ENCODE measurements around the gene TFIP11. TPM values are rescaled to one million over a fixed set of nuclear protein-coding genes. Genes with fewer than 3 reads are reported as not detected.

The TFIP11 gene
- total RNA-seq, 2 donors from 2014 or later: 28.4 to 28.9 TPM

GRCh38 chr22:26480611-26480932, 31.7 kb downstream of the TFIP11 start:
- H3K27ac Mint-ChIP-seq: no peak overlapping the region
- H3K4me3 Mint-ChIP-seq: no peak overlapping the region
- H3K27ac ChIP-seq (ENCODE audit: low read depth, low read length): no peak overlapping the region
- WGBS, 2 experiments (ENCODE audit: insufficient coverage in 1 of 2, insufficient read length in 1 of 2): 100% methylated on average over 2 of the region's 2 CpGs; no CpG with 5 or more reads in 1 of the 2 experiments
- TF ChIP-seq, protein P1, sequence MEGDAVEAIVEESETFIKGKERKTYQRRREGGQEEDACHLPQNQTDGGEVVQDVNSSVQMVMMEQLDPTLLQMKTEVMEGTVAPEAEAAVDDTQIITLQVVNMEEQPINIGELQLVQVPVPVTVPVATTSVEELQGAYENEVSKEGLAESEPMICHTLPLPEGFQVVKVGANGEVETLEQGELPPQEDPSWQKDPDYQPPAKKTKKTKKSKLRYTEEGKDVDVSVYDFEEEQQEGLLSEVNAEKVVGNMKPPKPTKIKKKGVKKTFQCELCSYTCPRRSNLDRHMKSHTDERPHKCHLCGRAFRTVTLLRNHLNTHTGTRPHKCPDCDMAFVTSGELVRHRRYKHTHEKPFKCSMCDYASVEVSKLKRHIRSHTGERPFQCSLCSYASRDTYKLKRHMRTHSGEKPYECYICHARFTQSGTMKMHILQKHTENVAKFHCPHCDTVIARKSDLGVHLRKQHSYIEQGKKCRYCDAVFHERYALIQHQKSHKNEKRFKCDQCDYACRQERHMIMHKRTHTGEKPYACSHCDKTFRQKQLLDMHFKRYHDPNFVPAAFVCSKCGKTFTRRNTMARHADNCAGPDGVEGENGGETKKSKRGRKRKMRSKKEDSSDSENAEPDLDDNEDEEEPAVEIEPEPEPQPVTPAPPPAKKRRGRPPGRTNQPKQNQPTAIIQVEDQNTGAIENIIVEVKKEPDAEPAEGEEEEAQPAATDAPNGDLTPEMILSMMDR (conservative IDR thresholded peaks at IDR 0.05): no peak
- H3K9ac ChIP-seq (ENCODE audit: extremely low read depth, low read length, poor library complexity, severe bottlenecking): no peak overlapping the region
- H3K9me3 Mint-ChIP-seq: no peaks in the 10 kb centered on the region
- H3K4me1 ChIP-seq (ENCODE audit: control insufficient read depth, insufficient read depth, low read length): peaks cover 3% of the 10 kb centered on the region
- peaks cover 29% of the 10 kb centered on the region for H3K36me3 Mint-ChIP-seq (ENCODE audit: low read depth)
- no peaks in the 10 kb centered on the region for H3K27me3 ChIP-seq (ENCODE audit: control insufficient read depth, insufficient read depth, low read length, poor library complexity, severe bottlenecking)
- no peaks in the 10 kb centered on the region for H3K9me3 ChIP-seq (ENCODE audit: control insufficient read depth, low read length)
- no peak for DNase-seq
- H3K36me3 ChIP-seq (ENCODE audit: control insufficient read depth, insufficient read depth, low read length): peaks cover 26% of the 10 kb centered on the region
- H3K4me3 ChIP-seq (ENCODE audit: low read length): peak overlapping the region; percentile 50
- H3K27me3 Mint-ChIP-seq (ENCODE audit: insufficient read depth): no peaks in the 10 kb centered on the region
- H3K4me1 Mint-ChIP-seq: peaks cover 37% of the 10 kb centered on the region

DNA sequence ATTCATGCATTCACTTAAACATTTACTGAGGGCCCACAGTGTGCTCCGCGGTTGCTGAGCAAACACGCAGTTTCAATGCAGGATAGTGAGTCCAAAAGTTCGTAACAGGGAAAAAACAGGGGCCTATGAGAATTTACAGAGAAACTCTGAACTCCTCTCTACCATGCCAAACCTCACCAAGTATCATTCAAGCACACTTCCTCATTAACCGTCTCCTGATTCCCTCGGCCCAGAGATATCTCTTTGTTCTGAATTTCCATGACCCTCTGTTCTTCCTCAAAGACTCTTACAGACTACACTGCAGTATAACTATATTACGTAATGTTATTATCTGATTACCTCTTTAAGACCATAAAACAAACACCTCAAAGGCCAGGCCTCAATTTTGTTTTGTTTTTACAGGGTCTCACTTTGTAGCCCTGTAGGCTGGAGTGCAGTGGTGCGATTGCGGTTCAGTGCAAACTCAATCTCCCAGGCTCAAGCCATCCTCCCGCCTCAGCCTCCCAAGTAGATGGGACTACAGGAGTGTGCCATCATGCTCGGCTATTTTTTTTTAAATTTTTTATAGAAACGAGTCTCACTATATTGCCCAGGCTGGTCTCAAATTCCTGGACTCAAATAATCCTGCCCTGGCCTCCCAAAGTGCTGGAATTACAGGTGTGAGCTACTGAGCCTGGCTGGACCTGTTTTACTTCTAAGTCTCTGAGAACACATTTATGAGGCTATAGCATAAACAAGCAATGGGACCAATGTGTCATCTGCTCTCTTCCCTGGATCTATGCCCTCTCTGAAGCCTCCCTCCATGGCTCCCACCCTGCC, 32.3 kb downstream of the TFIP11 start:
- H3K4me3 ChIP-seq (ENCODE audit: low read length): peak overlapping the region; percentile 50
- DNase-seq: no peak
- no peaks in the 10 kb centered on the region for H3K9me3 Mint-ChIP-seq
- H3K9me3 ChIP-seq (ENCODE audit: control insufficient read depth, low read length): no peaks in the 10 kb centered on the region
- H3K36me3 ChIP-seq (ENCODE audit: control insufficient read depth, insufficient read depth, low read length): peaks cover 28% of the 10 kb centered on the region
- peak overlapping the region; percentile 0 for H3K4me3 Mint-ChIP-seq
- no peaks in the 10 kb centered on the region for H3K27me3 ChIP-seq (ENCODE audit: control insufficient read depth, insufficient read depth, low read length, poor library complexity, severe bottlenecking)
- no peak overlapping the region for H3K27ac ChIP-seq (ENCODE audit: low read depth, low read length)
- TF ChIP-seq, protein P1 (conservative IDR thresholded peaks at IDR 0.05): peak; percentile 21
- WGBS, 2 experiments (ENCODE audit: insufficient coverage in 1 of 2, insufficient read length in 1 of 2): 91% methylated on average over 8 to 12 of the region's 12 CpGs
- no peaks in the 10 kb centered on the region for H3K4me1 ChIP-seq (ENCODE audit: control insufficient read depth, insufficient read depth, low read length)
- H3K27ac Mint-ChIP-seq: peak overlapping the region; percentile 2
- peaks cover 30% of the 10 kb centered on the region for H3K36me3 Mint-ChIP-seq (ENCODE audit: low read depth)
- no peak overlapping the region for H3K9ac ChIP-seq (ENCODE audit: extremely low read depth, low read length, poor library complexity, severe bottlenecking)
- no peaks in the 10 kb centered on the region for H3K27me3 Mint-ChIP-seq (ENCODE audit: insufficient read depth)
- H3K4me1 Mint-ChIP-seq: peaks cover 34% of the 10 kb centered on the region

GRCh38 chr22:26479043-26479791, 33.1 kb downstream of the TFIP11 start:
- Mint-ChIP-seq H3K36me3 (ENCODE audit: low read depth) (peaks cover 35% of the 10 kb centered on the region), H3K9me3 (no peaks in the 10 kb centered on the region), H3K27me3 (ENCODE audit: insufficient read depth) (no peaks in the 10 kb centered on the region), H3K4me3 (peak overlapping the region; percentile 0), H3K27ac (peak overlapping the region; percentile 2), H3K4me1 (peaks cover 34% of the 10 kb centered on the region)
- Histone ChIP-seq H3K9me3 (ENCODE audit: control insufficient read depth, low read length) (no peaks in the 10 kb centered on the region), H3K9ac (ENCODE audit: extremely low read depth, low read length, poor library complexity, severe bottlenecking) (no peak overlapping the region), H3K36me3 (ENCODE audit: control insufficient read depth, insufficient read depth, low read length) (peaks cover 36% of the 10 kb centered on the region), H3K27me3 (ENCODE audit: control insufficient read depth, insufficient read depth, low read length, poor library complexity, severe bottlenecking) (no peaks in the 10 kb centered on the region), H3K27ac (ENCODE audit: low read depth, low read length) (no peak overlapping the region), H3K4me3 (ENCODE audit: low read length) (peak overlapping the region; percentile 35), H3K4me1 (ENCODE audit: control insufficient read depth, insufficient read depth, low read length) (no peaks in the 10 kb centered on the region)
- TF ChIP-seq, protein P1 (conservative IDR thresholded peaks at IDR 0.05): no peak
- 91 to 95% methylated on average over 6 to 11 of the region's 12 CpGs for WGBS, 2 experiments (ENCODE audit: insufficient coverage in 1 of 2, insufficient read length in 1 of 2)
- no peak for DNase-seq

Data from endodermal cell (in vitro differentiated cells).